Stimulated activated naive CD8-positive, alpha-beta T cell treated with anti-CD3 and anti-CD28 coated beads, Interleukin-15, Interleukin-2, amounts not matched to agents 100 ng/mL and 50 ng/mL, for 24 hours (primary cell): ENCODE measurements around the gene TRIM69.

ENCODE experiments used
- H3K27ac Mint-ChIP-seq: one replicate; pipeline ENCODE4 v1.8.0; 2021; ENCODE audit warnings: mild to moderate bottlenecking, mixed read lengths
- H3K27me3 Mint-ChIP-seq: one replicate; pipeline ENCODE4 v1.8.0; 2021; ENCODE audit warnings: mixed read lengths
- H3K36me3 Mint-ChIP-seq: one replicate; pipeline ENCODE4 v1.8.0; 2021; ENCODE audit warnings: low read depth, mixed read lengths
- H3K4me1 Mint-ChIP-seq: one replicate; pipeline ENCODE4 v1.8.0; 2021; ENCODE audit warnings: low read depth, mixed read lengths
- H3K4me3 Mint-ChIP-seq: one replicate; pipeline ENCODE4 v1.8.0; 2021; ENCODE audit warnings: mild to moderate bottlenecking, mixed read lengths
- H3K9me3 Mint-ChIP-seq: one replicate; pipeline ENCODE4 v1.8.0; 2021; ENCODE audit warnings: mixed read lengths

TRIM69 gene

GRCh38 chr15:44801364-44801763, 65.0 kb downstream of the TRIM69 start:
- H3K27me3 Mint-ChIP-seq: peaks cover 3% of the 10 kb centered on the region
- no peak overlapping the region for H3K27ac Mint-ChIP-seq
- no peak overlapping the region for H3K4me3 Mint-ChIP-seq
- no peaks in the 10 kb centered on the region for H3K9me3 Mint-ChIP-seq
- peaks cover 5% of the 10 kb centered on the region for H3K4me1 Mint-ChIP-seq
- H3K36me3 Mint-ChIP-seq: no peaks in the 10 kb centered on the region

- no peak overlapping the region for H3K27ac Mint-ChIP-seq
- no peaks in the 10 kb centered on the region for H3K9me3 Mint-ChIP-seq
Observed at GRCh38 chr15:44801797-44802196, 65.5 kb downstream of the TRIM69 start.

GRCh38 chr15:44802336-44802735, 66.0 kb downstream of the TRIM69 start:
- Mint-ChIP-seq H3K27me3 (peaks cover 2% of the 10 kb centered on the region), H3K4me1 (peaks cover 5% of the 10 kb centered on the region), H3K27ac (no peak overlapping the region), H3K9me3 (no peaks in the 10 kb centered on the region), H3K4me3 (no peak overlapping the region), H3K36me3 (no peaks in the 10 kb centered on the region)

More at GRCh38 chr15:44801797-44802196, 65.5 kb downstream of the TRIM69 start:
- Mint-ChIP-seq H3K4me1 (peaks cover 5% of the 10 kb centered on the region), H3K36me3 (no peaks in the 10 kb centered on the region), H3K27me3 (peaks cover 3% of the 10 kb centered on the region), H3K4me3 (no peak overlapping the region)

GRCh38 chr15:44804298-44805046, 68.1 kb downstream of the TRIM69 start:
- no peaks in the 10 kb centered on the region for H3K36me3 Mint-ChIP-seq
- H3K27ac Mint-ChIP-seq: no peak overlapping the region
- H3K9me3 Mint-ChIP-seq: no peaks in the 10 kb centered on the region
- peaks cover 5% of the 10 kb centered on the region for H3K4me1 Mint-ChIP-seq
- no peak overlapping the region for H3K4me3 Mint-ChIP-seq
- peaks cover 6% of the 10 kb centered on the region for H3K27me3 Mint-ChIP-seq

DNA sequence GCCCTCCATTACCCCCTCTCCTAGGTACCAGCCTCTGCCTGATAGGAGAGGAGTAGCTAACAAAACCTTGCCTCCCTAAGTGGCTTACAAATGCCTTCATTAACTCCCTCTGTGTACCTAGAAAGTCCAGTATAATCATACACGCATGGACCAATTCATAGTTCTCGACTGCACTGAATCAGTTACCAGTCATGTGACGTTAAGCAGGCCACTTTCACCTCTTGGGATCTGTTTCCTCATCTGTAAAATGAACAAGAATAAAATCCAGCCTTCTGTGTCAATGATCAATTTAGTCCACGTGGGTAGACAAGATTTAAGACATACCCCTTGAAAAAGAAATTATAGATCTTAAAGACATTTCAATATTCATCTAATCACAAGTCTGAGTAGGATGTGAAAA, 72.2 kb downstream of the TRIM69 start:
- Mint-ChIP-seq H3K4me1 (peaks cover 4% of the 10 kb centered on the region), H3K27ac (no peak overlapping the region), H3K27me3 (peaks cover 6% of the 10 kb centered on the region), H3K9me3 (no peaks in the 10 kb centered on the region), H3K4me3 (no peak overlapping the region), H3K36me3 (no peaks in the 10 kb centered on the region)

DNA sequence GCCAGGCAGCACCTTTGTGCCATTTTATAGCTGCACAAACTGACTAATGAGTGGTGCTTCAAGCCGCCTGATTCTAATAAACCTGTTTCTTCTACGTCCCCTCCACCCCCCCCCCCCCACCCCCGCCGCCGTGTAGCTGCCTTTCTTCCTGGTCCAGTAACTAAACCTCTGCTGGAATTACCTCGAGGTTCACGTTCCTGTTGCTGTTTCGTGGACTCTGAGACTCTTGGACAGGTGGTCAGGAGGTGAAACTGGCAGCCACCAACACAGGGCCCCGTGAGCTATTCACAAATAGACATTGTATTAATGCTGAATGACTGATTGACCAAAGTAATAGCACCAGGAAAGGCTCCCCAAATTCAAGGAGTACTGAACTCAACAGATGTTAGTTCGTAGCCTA, 73.9 kb downstream of the TRIM69 start:
- H3K36me3 Mint-ChIP-seq: no peaks in the 10 kb centered on the region
- peaks cover 4% of the 10 kb centered on the region for H3K4me1 Mint-ChIP-seq
- peaks cover 6% of the 10 kb centered on the region for H3K27me3 Mint-ChIP-seq
- H3K9me3 Mint-ChIP-seq: no peaks in the 10 kb centered on the region
- H3K4me3 Mint-ChIP-seq: no peak overlapping the region
- H3K27ac Mint-ChIP-seq: no peak overlapping the region

- no peak overlapping the region for H3K4me3 Mint-ChIP-seq
Observed at GRCh38 chr15:44811337-44811736, 75.0 kb downstream of the TRIM69 start.

GRCh38 chr15:44812029-44812517, 75.7 kb downstream of the TRIM69 start:
- Mint-ChIP-seq H3K4me1 (peaks cover 4% of the 10 kb centered on the region), H3K27ac (no peak overlapping the region), H3K9me3 (no peaks in the 10 kb centered on the region), H3K27me3 (peaks cover 6% of the 10 kb centered on the region), H3K36me3 (no peaks in the 10 kb centered on the region), H3K4me3 (no peak overlapping the region)

More at GRCh38 chr15:44811337-44811736, 75.0 kb downstream of the TRIM69 start:
- no peaks in the 10 kb centered on the region for H3K9me3 Mint-ChIP-seq
- H3K27me3 Mint-ChIP-seq: peaks cover 6% of the 10 kb centered on the region
- H3K27ac Mint-ChIP-seq: no peak overlapping the region
- H3K4me1 Mint-ChIP-seq: peaks cover 4% of the 10 kb centered on the region
- no peaks in the 10 kb centered on the region for H3K36me3 Mint-ChIP-seq

DNA sequence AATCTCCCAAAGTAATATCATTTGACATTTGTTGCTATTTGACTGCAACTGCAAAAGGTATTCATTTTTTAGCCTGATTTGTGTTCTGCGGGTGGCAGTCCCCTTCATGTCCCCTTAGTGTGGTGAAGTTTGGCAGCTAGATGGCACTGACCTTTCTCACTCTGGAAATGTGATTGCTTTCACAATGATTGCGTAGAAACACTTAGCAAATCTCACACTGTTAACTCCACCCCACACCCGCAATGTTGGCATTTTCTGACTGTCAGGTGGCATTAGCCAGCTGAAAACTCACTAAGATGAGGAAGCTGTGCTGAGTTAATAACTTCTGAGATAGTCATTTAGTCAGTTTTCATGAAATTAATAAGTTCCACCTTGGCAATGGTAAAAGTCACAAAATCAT, 76.9 kb downstream of the TRIM69 start:
- Mint-ChIP-seq H3K9me3 (no peaks in the 10 kb centered on the region), H3K4me1 (peaks cover 4% of the 10 kb centered on the region), H3K27me3 (peaks cover 6% of the 10 kb centered on the region), H3K27ac (no peak overlapping the region), H3K4me3 (no peak overlapping the region), H3K36me3 (no peaks in the 10 kb centered on the region)
